SJSA1 (cell line): Measurements from ENCODE around the gene CDKN2A. TPM values are rescaled to one million over a fixed set of nuclear protein-coding genes. Genes with fewer than 3 reads are reported as not detected.

Source experiments
- DNase-seq, 2 experiments: peaks; one replicate each; pipeline ENCODE4 v3.0.0-alpha.2; 2015 to 2020; ENCODE audit warnings: low spot score in 2 of 2, low read depth in 1 of 2
- H3K27ac ChIP-seq: fragments of 250-450 bp; sonication (Bioruptor Pico); 2 replicates; pipeline ENCODE4 v1.5.1; 2020; ENCODE audit warnings: mild to moderate bottlenecking, moderate library complexity
- H3K27me3 ChIP-seq: fragments of 250-450 bp; sonication (Bioruptor Pico); replicated peaks from 2 replicates; pipeline ENCODE4 v1.5.1; 2020; ENCODE audit warnings: mild to moderate bottlenecking, moderate library complexity
- H3K36me3 ChIP-seq: fragments of 250-450 bp; sonication (Bioruptor Pico); 2 replicates; pipeline ENCODE4 v1.5.1; 2020; ENCODE audit warnings: mild to moderate bottlenecking
- H3K4me1 ChIP-seq: fragments of 250-450 bp; sonication (Bioruptor Pico); replicated peaks from 2 replicates; pipeline ENCODE4 v1.6.1; 2021; ENCODE audit warnings: mild to moderate bottlenecking
- H3K4me3 ChIP-seq: fragments of 250-450 bp; sonication (Bioruptor Pico); 2 replicates; pipeline ENCODE4 v1.5.1; 2020; ENCODE audit warnings: mild to moderate bottlenecking
- H3K9me3 ChIP-seq: fragments of 250-450 bp; sonication (Bioruptor Pico); replicated peaks from 2 replicates; pipeline ENCODE4 v1.5.1; 2020; ENCODE audit warnings: mild to moderate bottlenecking
- total RNA-seq: library from RNA; depleted of rRNA; stranded (reverse); fragments of >200 nt; shearing (Covaris generic); gene quantifications from 2 replicates; pipeline ENCODE4 v1.2.3, GENCODE V29; 2014; rRNA removed

CDKN2A gene
- total RNA-seq = 198 and 290 TPM in 2 replicates

GRCh38 chr9:21993893-21994555 is at the start of gene CDKN2A:
Gene CDKN2A (minus strand): TSS chr9:21994392.
- peak; percentile 73 to 78 for DNase-seq
- Histone ChIP-seq H3K4me3 (peak within 1 kb of the TSS; percentile 80), H3K27ac (peak within 1 kb of the TSS; percentile 94), H3K27me3 (no peaks in the 10 kb centered on the region), H3K9me3 (no peaks in the 10 kb centered on the region), H3K4me1 (peaks cover 29% of the 10 kb centered on the region), H3K36me3 (peaks cover 38% of the 10 kb centered on the region)

GRCh38 chr9:22043928-22044327 is 49.7 kb upstream of the CDKN2A start:
- no peak overlapping the region for H3K27ac ChIP-seq
- peaks cover 35% of the 10 kb centered on the region for H3K4me1 ChIP-seq
- no peaks in the 10 kb centered on the region for H3K9me3 ChIP-seq
- H3K36me3 ChIP-seq = no peaks in the 10 kb centered on the region
- DNase-seq = no peak
- no peaks in the 10 kb centered on the region for H3K27me3 ChIP-seq
- no peak overlapping the region for H3K4me3 ChIP-seq

GRCh38 chr9:22041775-22042174 is 47.6 kb upstream of the CDKN2A start:
- H3K9me3 ChIP-seq = no peaks in the 10 kb centered on the region
- no peaks in the 10 kb centered on the region for H3K27me3 ChIP-seq
- DNase-seq = no peak
- peaks cover 46% of the 10 kb centered on the region for H3K4me1 ChIP-seq
- no peak overlapping the region for H3K4me3 ChIP-seq
- H3K27ac ChIP-seq = 0 out of 2 replicates have a peak overlapping the region, but pooled peaks have one; percentile 70
- H3K36me3 ChIP-seq = no peaks in the 10 kb centered on the region

- Histone ChIP-seq H3K27me3 (no peaks in the 10 kb centered on the region), H3K27ac (peak overlapping the region; percentile 70), H3K9me3 (no peaks in the 10 kb centered on the region), H3K4me1 (peaks cover 47% of the 10 kb centered on the region), H3K36me3 (no peaks in the 10 kb centered on the region), H3K4me3 (no peak overlapping the region)
- no peak for DNase-seq
These were observed 47.2 kb upstream of the CDKN2A start for GRCh38 chr9:22041344-22041743.

- Histone ChIP-seq H3K9me3 (no peaks in the 10 kb centered on the region), H3K4me1 (peaks cover 47% of the 10 kb centered on the region), H3K36me3 (no peaks in the 10 kb centered on the region), H3K27ac (peak overlapping the region; percentile 70), H3K27me3 (no peaks in the 10 kb centered on the region), H3K4me3 (no peak overlapping the region)
- DNase-seq = peak in 1 of 2 experiments; percentile 62
These were observed 46.6 kb upstream of the CDKN2A start for GRCh38 chr9:22040760-22041159.

GRCh38 chr9:22039258-22039657 is 45.1 kb upstream of the CDKN2A start:
- DNase-seq = no peak
- 0 out of 2 replicates have a peak overlapping the region, but pooled peaks have one; percentile 3 for H3K27ac ChIP-seq
- H3K36me3 ChIP-seq = no peaks in the 10 kb centered on the region
- H3K4me3 ChIP-seq = no peak overlapping the region
- peaks cover 44% of the 10 kb centered on the region for H3K4me1 ChIP-seq
- H3K9me3 ChIP-seq = no peaks in the 10 kb centered on the region
- no peaks in the 10 kb centered on the region for H3K27me3 ChIP-seq

- no peak overlapping the region for H3K4me3 ChIP-seq
- H3K27me3 ChIP-seq = no peaks in the 10 kb centered on the region
- H3K36me3 ChIP-seq = no peaks in the 10 kb centered on the region; the same call in 1 of the 2 replicates
- H3K27ac ChIP-seq = no peak overlapping the region
- DNase-seq = no peak
- peaks cover 44% of the 10 kb centered on the region for H3K4me1 ChIP-seq
- no peaks in the 10 kb centered on the region for H3K9me3 ChIP-seq
These were observed 43.9 kb upstream of the CDKN2A start for GRCh38 chr9:22037954-22038690.

GRCh38 chr9:22036866-22037626 is 42.9 kb upstream of the CDKN2A start:
- peak overlapping the region; percentile 32; the same call in 1 of the 2 replicates for H3K27ac ChIP-seq

GRCh38 chr9:22035591-22036011 is 41.4 kb upstream of the CDKN2A start:
- Histone ChIP-seq H3K4me1 (peaks cover 42% of the 10 kb centered on the region), H3K27ac (no peak overlapping the region), H3K36me3 (no peaks in the 10 kb centered on the region; the same call in 1 of the 2 replicates), H3K27me3 (no peaks in the 10 kb centered on the region), H3K9me3 (no peaks in the 10 kb centered on the region), H3K4me3 (no peak overlapping the region)
- DNase-seq = no peak

More at GRCh38 chr9:22036866-22037626, 42.9 kb upstream of the CDKN2A start:
- no peak for DNase-seq
- H3K27me3 ChIP-seq = no peaks in the 10 kb centered on the region
- H3K4me1 ChIP-seq = peaks cover 43% of the 10 kb centered on the region
- no peaks in the 10 kb centered on the region; the same call in 1 of the 2 replicates for H3K36me3 ChIP-seq
- no peak overlapping the region for H3K4me3 ChIP-seq
- H3K9me3 ChIP-seq = no peaks in the 10 kb centered on the region

GRCh38 chr9:22033012-22033630 is 38.9 kb upstream of the CDKN2A start:
- Histone ChIP-seq H3K4me3 (no peak overlapping the region), H3K27me3 (no peaks in the 10 kb centered on the region), H3K27ac (no peak overlapping the region), H3K36me3 (no peaks in the 10 kb centered on the region; the same call in 1 of the 2 replicates), H3K4me1 (peaks cover 48% of the 10 kb centered on the region), H3K9me3 (no peaks in the 10 kb centered on the region)
- no peak for DNase-seq

- H3K36me3 ChIP-seq = no peaks in the 10 kb centered on the region; the same call in 1 of the 2 replicates
- H3K4me1 ChIP-seq = peaks cover 38% of the 10 kb centered on the region
- DNase-seq = no peak
- no peaks in the 10 kb centered on the region for H3K9me3 ChIP-seq
- H3K4me3 ChIP-seq = no peak overlapping the region
- no peaks in the 10 kb centered on the region for H3K27me3 ChIP-seq
- no peak overlapping the region for H3K27ac ChIP-seq
These were observed 37.6 kb upstream of the CDKN2A start for GRCh38 chr9:22031655-22032411.

- Histone ChIP-seq H3K9me3 (no peaks in the 10 kb centered on the region), H3K4me3 (no peak overlapping the region), H3K36me3 (no peaks in the 10 kb centered on the region; the same call in 1 of the 2 replicates), H3K4me1 (peaks cover 37% of the 10 kb centered on the region), H3K27me3 (no peaks in the 10 kb centered on the region), H3K27ac (peak overlapping the region; percentile 90)
- peak in 1 of 2 experiments; percentile 84 for DNase-seq
These were observed 36.0 kb upstream of the CDKN2A start for GRCh38 chr9:22030101-22030598.
